Urothelium cell line (cell line): ENCODE measurements around the gene USP15.
"Not testable (repeated sequence)": the region's sequence is repeated elsewhere in the genome, so short reads cannot be mapped to it uniquely, and the experiment has no call there.

Source experiments
- DNase-seq: peaks from one replicate; pipeline ENCODE4 v3.0.0; 2011; ENCODE audit warnings: low spot score, mixed read lengths
- FAIRE-seq: peaks from 2 replicates; lab custom pipeline; 2011; peaks lifted over from hg19 to GRCh38; lab: Jason Lieb, UNC

The USP15 gene

GRCh38 chr12:62317017-62317416 is 56.8 kb downstream of the USP15 start:
- no peak for DNase-seq

GRCh38 chr12:62319058-62319457 is 58.9 kb downstream of the USP15 start:
- FAIRE-seq, result no peak
- no peak for DNase-seq

More at GRCh38 chr12:62317017-62317416, 56.8 kb downstream of the USP15 start:
- FAIRE-seq, result no peak

GRCh38 chr12:62320054-62320453 is 59.9 kb downstream of the USP15 start:
- DNase-seq, result no peak
- FAIRE-seq, result no peak

GRCh38 chr12:62323386-62323785 is 63.2 kb downstream of the USP15 start:
- FAIRE-seq, result no peak
- DNase-seq, result no peak

GRCh38 chr12:62328296-62328921 is 68.2 kb downstream of the USP15 start:
- DNase-seq, result no peak
- no peak for FAIRE-seq

- no peak for DNase-seq
- no peak for FAIRE-seq
Measured at GRCh38 chr12:62331306-62331705, 71.1 kb downstream of the USP15 start.

GRCh38 chr12:62332598-62332997 is 72.4 kb downstream of the USP15 start:
- no peak for FAIRE-seq
- DNase-seq, result no peak

GRCh38 chr12:62335057-62335456 is 74.9 kb downstream of the USP15 start:
- DNase-seq, result no peak

GRCh38 chr12:62335796-62336195 is 75.6 kb downstream of the USP15 start:
- DNase-seq (no peak), FAIRE-seq (no peak)

More at GRCh38 chr12:62335057-62335456, 74.9 kb downstream of the USP15 start:
- no peak for FAIRE-seq

- not testable (repeated sequence) for DNase-seq, FAIRE-seq
Measured at GRCh38 chr12:62337643-62338042, 77.4 kb downstream of the USP15 start.

GRCh38 chr12:62342614-62343303 is 82.6 kb downstream of the USP15 start:
- FAIRE-seq, DNase-seq: not testable (repeated sequence)

- DNase-seq, FAIRE-seq: not testable (repeated sequence)
Measured at GRCh38 chr12:62343304-62344120, 83.3 kb downstream of the USP15 start.

- DNase-seq, FAIRE-seq: not testable (repeated sequence)
Measured at GRCh38 chr12:62344731-62345556, 84.7 kb downstream of the USP15 start.

GRCh38 chr12:62345667-62346066 is 85.5 kb downstream of the USP15 start:
- FAIRE-seq, result no peak

GRCh38 chr12:62346817-62347216 is 86.6 kb downstream of the USP15 start:
- no peak for FAIRE-seq
- DNase-seq, result no peak

More at GRCh38 chr12:62345667-62346066, 85.5 kb downstream of the USP15 start:
- DNase-seq, result no peak

GRCh38 chr12:62347922-62348650 is 87.9 kb downstream of the USP15 start:
- FAIRE-seq (no peak), DNase-seq (no peak)

GRCh38 chr12:62350554-62350953 is 90.3 kb downstream of the USP15 start:
- no peak for FAIRE-seq

GRCh38 chr12:62351326-62351725 is 91.1 kb downstream of the USP15 start:
- DNase-seq (no peak), FAIRE-seq (no peak)

More at GRCh38 chr12:62350554-62350953, 90.3 kb downstream of the USP15 start:
- DNase-seq, result no peak

GRCh38 chr12:62361048-62361447 is 100.8 kb downstream of the USP15 start:
- DNase-seq, result no peak
- no peak for FAIRE-seq

GRCh38 chr12:62363506-62363905 is 103.3 kb downstream of the USP15 start:
- FAIRE-seq, result no peak

More at GRCh38 chr12:62363506-62363905, 103.3 kb downstream of the USP15 start:
- DNase-seq, result no peak
